ENCODE data around the gene MRPL45.

The MRPL45 gene

GRCh38 chr17:38349097-38349730 is 52.2 kb downstream of the MRPL45 start:
- peak; percentile 77 for DNase-seq

- no peak for DNase-seq
Measured at GRCh38 chr17:38350035-38350434, 53.1 kb downstream of the MRPL45 start.

GRCh38 chr17:38351412-38352222 is 54.6 kb downstream of the MRPL45 start, which contains the start of gene SOCS7:
Gene SOCS7 (plus strand): TSS chr17:38351844. CDS start chr17:38352053, 209 bp downstream.
- DNase-seq: peak; percentile 90

GRCh38 chr17:38352245-38353085 is 55.5 kb downstream of the MRPL45 start:
- peak; percentile 19 for DNase-seq

GRCh38 chr17:38353086-38353604 is 56.2 kb downstream of the MRPL45 start:
- no peak for DNase-seq

- no peak for DNase-seq
Measured at GRCh38 chr17:38353668-38354067, 56.7 kb downstream of the MRPL45 start.

- DNase-seq: no peak
Measured at GRCh38 chr17:38354466-38354865, 57.5 kb downstream of the MRPL45 start.

GRCh38 chr17:38355251-38355650 is 58.3 kb downstream of the MRPL45 start:
- no peak for DNase-seq

GRCh38 chr17:38357486-38358123 is 60.6 kb downstream of the MRPL45 start:
- DNase-seq: no peak

GRCh38 chr17:38358586-38359513 is 61.9 kb downstream of the MRPL45 start:
- no peak for DNase-seq

- DNase-seq: no peak
Measured at GRCh38 chr17:38361694-38362465, 64.9 kb downstream of the MRPL45 start.

GRCh38 chr17:38363016-38363415 is 66.0 kb downstream of the MRPL45 start:
- DNase-seq: no peak

GRCh38 chr17:38364741-38365140 is 67.8 kb downstream of the MRPL45 start:
- DNase-seq: no peak

- DNase-seq: no peak
Measured at GRCh38 chr17:38369124-38369886, 72.3 kb downstream of the MRPL45 start.
